NCI-H2227 treated with DMSO at 0.1 percent for 48 hours (cell line): ENCODE data around the gene RNF40.
"Not testable (repeated sequence)": the region's sequence is repeated elsewhere in the genome, so short reads cannot be mapped to it uniquely, and the experiment has no call there.

ENCODE experiments used
- DNase-seq: peaks from one replicate; lab custom pipeline; 2025; lab: John Stamatoyannopoulos, UW

Gene RNF40

GRCh38 chr16:30820952-30821421, 58.9 kb downstream of the RNF40 start:
- DNase-seq: no peak

- not testable (repeated sequence) for DNase-seq
Observed at GRCh38 chr16:30821441-30821840, 59.3 kb downstream of the RNF40 start.

GRCh38 chr16:30821891-30822290, 59.8 kb downstream of the RNF40 start:
- no peak for DNase-seq
